ENCODE results near the gene INF2.

Gene INF2

DNA sequence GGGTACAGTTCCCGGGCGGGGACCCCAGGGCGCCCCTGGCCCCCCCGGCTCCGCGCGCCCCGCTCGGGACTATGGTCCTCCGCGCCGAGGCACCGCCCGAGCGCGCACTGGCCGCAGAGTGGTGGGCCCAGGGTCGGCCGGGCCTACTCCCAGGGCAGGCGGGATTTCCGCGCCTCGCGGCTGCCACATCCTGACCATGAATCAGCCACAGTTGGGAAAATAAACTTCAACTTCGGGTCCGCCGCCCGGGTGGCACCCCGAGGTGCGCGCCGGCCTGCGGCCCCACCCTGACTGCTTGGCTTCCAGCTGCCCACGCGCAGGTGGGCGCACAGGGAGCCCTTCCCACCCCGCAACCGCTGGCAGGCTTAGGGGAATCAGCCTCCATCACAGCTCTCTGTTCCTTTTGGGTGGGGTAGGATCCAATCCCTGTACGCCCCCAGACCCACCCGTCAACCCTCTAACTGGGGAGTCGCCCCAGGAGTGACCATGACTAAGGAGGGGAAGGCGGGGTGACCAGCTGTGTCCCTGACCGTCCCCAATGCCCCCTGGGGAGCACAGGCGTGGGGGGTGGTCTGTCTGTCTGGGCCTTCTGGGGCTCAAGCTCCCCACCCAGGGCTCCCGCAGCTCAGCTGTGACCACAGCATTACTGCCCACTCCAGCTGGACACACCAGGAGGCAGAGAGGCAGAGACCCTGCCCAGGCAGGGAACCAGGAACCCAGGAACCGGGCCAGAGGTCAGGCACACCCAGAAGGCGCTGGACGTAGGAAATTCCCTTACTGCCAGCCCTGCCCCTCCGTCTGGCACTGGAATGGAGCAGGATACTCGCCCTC lies 678 bp downstream of the INF2 start:
- TF ChIP-seq, protein P1, sequence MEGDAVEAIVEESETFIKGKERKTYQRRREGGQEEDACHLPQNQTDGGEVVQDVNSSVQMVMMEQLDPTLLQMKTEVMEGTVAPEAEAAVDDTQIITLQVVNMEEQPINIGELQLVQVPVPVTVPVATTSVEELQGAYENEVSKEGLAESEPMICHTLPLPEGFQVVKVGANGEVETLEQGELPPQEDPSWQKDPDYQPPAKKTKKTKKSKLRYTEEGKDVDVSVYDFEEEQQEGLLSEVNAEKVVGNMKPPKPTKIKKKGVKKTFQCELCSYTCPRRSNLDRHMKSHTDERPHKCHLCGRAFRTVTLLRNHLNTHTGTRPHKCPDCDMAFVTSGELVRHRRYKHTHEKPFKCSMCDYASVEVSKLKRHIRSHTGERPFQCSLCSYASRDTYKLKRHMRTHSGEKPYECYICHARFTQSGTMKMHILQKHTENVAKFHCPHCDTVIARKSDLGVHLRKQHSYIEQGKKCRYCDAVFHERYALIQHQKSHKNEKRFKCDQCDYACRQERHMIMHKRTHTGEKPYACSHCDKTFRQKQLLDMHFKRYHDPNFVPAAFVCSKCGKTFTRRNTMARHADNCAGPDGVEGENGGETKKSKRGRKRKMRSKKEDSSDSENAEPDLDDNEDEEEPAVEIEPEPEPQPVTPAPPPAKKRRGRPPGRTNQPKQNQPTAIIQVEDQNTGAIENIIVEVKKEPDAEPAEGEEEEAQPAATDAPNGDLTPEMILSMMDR (IDR thresholded peaks at IDR 0.05; ENCODE audit: low read depth, low read length, missing control alignments) = no peak
- H3K4me3 ChIP-seq (ENCODE audit: low read depth, low read length) = peak overlapping the region; percentile 59
- no peak for DNase-seq (ENCODE audit: low read depth)

DNA sequence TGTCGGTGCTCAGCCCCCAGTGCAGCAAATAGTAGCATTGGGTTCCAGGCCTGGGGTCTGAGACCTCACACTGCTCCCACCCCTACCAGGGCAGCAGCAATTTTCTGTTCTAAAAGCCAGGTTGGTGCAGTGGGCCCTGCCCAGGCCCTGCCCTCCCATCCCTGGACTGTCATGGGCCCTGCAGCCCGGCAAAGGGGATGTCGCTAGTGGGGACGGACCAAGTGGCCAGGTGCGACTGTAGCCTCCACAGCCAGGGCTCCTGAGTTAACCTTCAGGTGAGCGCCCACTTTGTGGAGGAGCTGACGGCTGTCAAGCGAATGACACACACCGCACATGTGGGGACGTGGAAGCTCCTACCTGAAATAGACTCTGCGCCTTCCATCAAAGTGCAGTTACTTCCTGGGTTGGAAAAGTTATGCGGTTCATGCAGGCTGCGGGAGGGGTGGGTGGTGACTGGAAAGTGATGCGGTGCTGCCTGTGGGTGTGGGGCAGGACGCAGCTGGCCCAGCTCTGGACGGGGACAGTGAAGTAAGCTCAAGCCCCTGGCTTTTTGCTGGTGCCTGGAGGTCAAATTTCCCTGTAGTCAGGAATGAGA lies 1.5 kb downstream of the INF2 start:
- H3K4me3 ChIP-seq (ENCODE audit: low read depth, low read length) = peak overlapping the region; percentile 59
- TF ChIP-seq, protein P1 (IDR thresholded peaks at IDR 0.05; ENCODE audit: low read depth, low read length, missing control alignments) = no peak
- no peak for DNase-seq (ENCODE audit: low read depth)

DNA sequence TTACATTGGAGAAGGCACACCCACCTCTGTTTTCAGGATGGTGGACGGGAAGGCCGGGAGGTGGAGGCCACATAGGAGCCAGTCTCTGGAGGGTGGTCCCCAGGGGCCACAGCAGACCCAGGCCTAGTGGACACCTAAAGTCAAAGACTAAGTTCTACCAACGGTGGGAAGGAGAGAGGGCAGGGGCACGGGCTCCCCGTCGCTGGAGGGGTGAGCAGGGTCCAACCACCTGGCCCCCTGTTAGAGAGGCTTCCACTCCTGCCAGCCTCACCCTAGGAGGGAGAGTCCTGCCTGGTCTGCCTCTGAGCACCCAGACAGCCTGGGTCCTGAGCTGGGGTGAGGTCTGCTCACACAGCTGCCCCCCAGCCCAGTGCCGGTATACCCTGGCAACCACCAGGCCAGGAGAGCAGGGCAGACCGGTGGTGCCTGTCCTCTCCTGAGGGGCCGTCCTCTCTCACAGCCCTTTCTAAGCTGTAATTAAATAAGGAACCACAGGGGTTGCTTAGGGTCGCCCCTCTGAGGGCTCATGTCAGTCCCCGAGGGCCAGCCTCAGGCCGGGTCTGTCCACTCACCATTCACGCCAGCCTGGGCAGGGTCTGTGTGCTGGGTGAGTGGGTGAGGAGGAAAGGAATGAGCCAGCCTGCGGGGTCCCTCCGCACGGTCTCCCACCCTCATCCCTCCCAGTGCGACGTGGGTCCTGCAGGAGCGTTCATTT lies 2.3 kb downstream of the INF2 start:
- TF ChIP-seq, protein P1 (IDR thresholded peaks at IDR 0.05; ENCODE audit: low read depth, low read length, missing control alignments) = no peak
- DNase-seq (ENCODE audit: low read depth) = no peak
- no peak overlapping the region for H3K4me3 ChIP-seq (ENCODE audit: low read depth, low read length)

DNA sequence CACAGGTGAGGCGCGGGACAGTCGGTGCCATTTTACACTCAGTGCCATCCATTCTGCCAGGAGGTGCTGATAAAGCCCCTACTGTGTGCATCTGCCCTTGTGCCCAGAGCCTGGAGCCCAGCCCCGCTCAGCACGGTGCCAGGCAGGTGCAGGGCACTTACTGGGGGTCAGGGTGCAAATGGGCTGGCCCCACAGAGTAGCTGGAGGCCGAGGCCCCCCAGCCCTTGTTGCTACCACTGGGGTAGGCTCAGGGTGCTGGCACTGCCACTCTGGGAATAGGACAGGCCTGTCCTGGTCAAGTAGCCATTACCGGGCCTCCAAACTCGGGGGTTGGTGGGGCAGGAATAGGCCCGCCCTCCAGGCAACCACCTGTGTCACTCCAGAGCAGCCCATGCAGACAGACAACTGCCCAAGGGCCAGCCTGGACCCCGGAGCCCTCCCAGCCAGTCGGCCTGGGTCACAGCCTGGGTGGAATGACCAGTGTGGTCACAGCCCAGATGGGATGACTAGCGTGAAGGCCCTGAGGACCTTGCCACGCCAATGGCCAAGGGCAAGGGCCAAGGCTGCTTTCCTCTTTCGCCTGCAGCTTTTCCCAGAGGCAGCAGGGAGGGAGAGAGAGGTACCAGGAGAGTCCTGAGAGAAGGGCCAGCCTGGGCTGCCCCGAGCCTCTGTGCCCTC lies 3.0 kb downstream of the INF2 start:
- TF ChIP-seq, protein P1 (IDR thresholded peaks at IDR 0.05; ENCODE audit: low read depth, low read length, missing control alignments) = no peak
- H3K4me3 ChIP-seq (ENCODE audit: low read depth, low read length) = no peak overlapping the region
- DNase-seq (ENCODE audit: low read depth) = no peak

DNA sequence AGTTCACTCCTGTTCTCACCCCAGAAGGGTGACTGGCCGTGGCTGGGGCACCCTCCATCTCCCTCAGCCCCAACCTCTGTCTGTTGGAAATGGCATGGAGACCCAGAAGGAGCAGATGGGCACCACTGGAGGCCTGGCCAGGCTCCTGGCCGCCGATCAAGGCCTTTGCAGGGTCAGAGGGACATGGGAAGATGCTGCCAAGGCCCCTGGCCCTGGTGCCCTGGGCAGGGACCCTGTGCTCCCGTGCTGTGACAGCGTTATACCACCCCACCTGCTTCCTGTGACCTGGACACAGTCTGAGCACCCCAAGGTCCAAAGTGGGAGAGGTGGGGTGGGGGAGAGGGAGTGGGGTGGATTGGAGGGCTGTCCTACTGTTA lies 3.5 kb downstream of the INF2 start:
- DNase-seq (ENCODE audit: low read depth) = no peak
- TF ChIP-seq, protein P1 (IDR thresholded peaks at IDR 0.05; ENCODE audit: low read depth, low read length, missing control alignments) = no peak
- no peak overlapping the region for H3K4me3 ChIP-seq (ENCODE audit: low read depth, low read length)

DNA sequence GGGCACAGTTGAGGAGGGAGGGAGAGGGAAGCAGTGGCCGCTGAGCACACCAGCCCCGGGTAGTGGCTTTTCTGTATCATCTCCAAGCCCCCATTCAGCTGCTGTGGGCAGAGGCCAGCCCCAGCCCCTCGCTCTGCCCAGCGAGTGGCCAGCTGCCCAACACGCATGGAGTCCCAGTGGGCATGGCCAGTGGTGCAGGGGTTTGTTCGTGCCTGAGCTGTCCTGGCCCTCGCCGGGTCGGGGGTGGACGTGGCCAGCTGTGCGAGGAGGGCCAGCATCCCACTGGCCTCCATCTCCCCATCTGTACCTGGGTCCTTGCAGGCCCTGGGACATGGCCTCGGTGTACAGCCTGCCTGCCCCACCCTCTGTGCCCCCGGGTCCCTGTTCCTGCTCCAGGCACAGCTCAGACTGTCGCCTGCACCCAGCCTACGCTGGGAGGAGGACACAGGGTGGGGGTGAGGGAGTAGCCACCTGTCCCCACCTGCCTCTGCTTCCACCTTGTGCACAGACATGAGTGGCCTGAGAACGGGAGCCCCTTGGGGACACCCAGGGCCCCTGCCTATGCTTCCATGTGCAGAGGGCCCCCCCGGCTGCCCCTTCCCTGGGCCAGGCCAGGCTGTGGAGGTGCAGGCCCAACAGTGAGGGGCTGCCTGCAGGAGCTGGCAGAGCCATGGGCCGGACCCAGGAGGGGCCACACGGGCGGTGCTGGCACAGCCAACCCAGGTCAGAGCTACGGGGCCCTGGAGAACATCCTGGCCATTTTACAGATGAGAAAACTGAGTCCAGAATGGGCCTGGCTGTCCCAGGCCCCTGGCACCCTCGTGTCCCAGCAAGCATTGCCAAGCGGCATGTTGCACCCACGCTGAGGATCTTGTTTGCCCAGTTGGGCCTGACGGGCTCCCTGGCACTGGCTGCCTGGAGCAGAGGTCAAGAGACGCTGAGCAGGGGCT lies 4.3 kb downstream of the INF2 start:
- DNase-seq (ENCODE audit: low read depth) = no peak
- H3K4me3 ChIP-seq (ENCODE audit: low read depth, low read length) = no peak overlapping the region
- TF ChIP-seq, protein P1 (IDR thresholded peaks at IDR 0.05; ENCODE audit: low read depth, low read length, missing control alignments) = no peak
